NCI-H146 treated with DMSO at 0.1 percent for 48 hours (cell line): ENCODE measurements around the gene MPC1L.

Experiments used
- DNase-seq: peaks from one replicate; lab custom pipeline; 2025; ENCODE audit not compliant: unreplicated experiment; lab: John Stamatoyannopoulos, UW

Gene MPC1L

GRCh38 chrX:40625294-40625693 lies 2.1 kb downstream of the MPC1L start:
- no peak for DNase-seq

GRCh38 chrX:40628506-40628905 lies 5.3 kb downstream of the MPC1L start:
- DNase-seq, result no peak

DNA sequence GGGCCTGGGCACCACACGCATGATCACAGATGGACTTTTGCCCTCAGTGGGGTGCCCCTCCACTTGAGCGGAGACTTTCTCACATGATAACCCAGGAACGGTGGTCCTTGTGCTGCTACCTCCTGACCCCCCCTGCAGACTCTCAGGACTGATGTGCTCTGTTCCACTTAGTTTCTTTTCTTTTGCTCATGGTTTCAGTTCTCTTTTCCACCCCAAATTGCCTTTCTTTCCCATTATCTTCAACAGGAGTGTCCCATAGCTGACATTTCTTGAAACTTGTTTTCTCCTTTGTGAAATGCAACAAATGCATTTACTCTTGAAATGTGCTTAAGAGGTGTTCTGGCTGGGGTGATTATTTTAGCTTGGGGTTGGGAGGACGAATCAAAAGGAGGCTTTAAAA lies 9.0 kb downstream of the MPC1L start:
- DNase-seq, result no peak

- no peak for DNase-seq
Observed at GRCh38 chrX:40637687-40638086, 14.5 kb downstream of the MPC1L start.

DNA sequence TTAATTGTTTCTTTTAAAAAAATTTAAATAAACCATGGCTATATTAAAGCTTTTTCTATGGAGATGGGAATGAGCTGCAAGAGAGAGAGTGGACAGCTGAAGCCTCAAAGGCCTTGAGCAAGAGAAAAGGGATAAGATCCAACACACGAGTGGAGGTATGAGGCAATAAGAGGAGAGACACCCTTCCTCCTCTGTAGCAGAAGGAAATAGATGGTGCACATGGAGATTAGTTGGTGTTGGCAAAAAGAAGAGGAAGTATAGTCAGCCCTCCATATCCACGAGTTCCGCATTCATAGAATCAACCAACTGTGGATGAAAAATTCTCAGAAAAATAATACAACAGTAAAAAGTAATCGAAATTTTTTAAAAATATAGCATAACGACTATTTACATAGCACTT lies 20.9 kb downstream of the MPC1L start:
- DNase-seq, result no peak

DNA sequence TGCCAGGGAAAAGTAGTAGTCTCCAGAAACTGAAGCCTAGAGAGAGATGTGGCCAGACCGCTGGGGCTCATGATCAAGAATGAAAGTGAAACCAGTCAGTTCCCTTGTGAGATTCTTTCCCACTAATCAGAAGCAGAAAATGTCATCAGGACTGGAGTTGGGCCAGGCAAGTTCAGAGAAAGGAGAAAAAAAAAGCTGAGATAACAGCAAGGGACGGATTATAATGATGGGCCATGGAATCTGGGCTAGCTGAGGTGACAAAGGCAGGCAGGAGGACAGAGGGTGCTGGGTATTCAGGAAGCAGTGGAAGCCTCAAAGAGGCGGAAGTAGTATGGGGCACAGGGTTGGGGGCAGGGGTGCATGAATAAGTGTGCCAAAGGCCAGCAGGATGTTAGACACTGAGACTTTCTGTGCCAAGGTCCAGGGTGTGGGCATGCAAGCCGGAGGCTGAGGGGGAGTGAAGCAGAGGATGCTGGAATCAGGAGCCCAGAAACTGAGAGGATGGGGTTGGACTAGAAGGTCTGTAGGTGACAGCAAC lies 21.7 kb downstream of the MPC1L start:
- DNase-seq, result no peak

- peak; percentile 11 for DNase-seq
Observed at GRCh38 chrX:40646489-40647306, 23.5 kb downstream of the MPC1L start.

DNA sequence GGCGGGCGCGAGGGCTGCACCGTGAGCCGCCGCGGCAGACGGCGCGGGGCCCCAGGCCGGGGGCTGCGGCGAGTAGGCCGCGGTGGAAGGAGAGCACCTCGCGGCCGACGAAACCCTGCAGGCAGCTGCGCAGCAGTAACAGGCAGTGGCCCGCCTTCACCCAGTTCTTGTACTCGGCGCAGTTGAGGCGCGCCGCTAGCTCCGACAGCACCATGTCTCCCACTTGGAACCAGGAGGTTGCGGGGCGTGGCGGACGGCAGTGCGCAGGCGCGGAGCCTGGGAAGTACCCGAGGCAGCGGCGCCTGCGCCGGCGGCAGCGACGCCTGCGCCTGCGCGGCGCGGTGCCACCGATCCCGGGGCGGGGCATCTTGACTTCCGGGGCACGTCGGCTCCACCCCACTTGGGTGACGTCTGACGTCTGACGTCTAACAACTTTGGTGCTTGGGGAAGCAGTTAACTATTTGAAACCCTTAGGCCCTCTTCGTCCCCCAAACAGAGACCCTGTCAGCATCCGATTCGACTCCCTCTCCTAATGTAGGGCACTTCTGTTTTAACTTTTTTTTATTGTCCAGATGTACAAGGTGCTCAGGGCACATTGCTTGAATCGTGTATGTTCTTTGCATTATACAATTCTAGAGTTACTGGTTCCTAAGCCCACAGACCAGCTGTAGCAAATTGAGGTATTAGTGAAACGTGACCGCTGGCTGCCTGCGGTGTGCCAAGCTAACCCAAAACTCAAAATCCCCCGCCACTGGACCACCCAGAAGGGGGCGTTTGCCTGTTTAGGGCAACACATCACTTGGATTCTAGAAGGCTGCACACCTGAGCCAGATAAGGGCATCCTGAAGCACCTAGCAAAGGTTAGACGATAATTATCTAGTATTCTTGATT lies 24.3 kb downstream of the MPC1L start, which contains the start of gene CXorf38:
Gene CXorf38 (minus strand): TSS at position 255 of the 891 bp plus-strand sequence. CDS start 41 bp downstream, at position 214.
- DNase-seq, result peak; percentile 62

DNA sequence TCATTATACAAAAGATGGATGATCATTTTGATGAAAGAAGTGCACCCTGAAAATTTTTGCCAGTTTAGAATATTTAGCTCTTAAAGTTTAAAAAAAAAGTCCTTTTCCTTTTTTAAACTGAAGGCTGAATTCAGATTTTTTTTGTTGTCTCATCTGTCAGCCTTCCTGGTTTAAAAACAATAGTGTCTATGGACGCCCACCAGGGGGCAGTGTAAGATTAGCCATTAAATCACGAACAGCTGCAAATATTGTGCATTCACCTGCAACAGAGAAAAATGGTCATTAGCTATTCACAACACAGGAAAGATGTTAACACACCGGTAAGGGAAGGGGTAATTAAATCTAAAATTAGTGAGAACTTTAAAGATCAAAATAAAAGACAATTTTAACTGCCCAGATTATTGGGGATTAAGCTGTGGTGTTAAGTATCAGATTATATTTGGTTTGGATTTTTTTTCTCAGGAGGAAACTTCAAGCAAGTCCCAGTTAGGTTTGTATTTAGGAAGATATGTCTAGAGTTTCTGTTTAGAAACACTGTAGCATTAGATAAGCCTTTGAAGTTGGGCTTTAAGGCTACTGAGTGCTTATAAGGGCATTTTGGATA lies 28.5 kb downstream of the MPC1L start:
- peak; percentile 47 for DNase-seq

DNA sequence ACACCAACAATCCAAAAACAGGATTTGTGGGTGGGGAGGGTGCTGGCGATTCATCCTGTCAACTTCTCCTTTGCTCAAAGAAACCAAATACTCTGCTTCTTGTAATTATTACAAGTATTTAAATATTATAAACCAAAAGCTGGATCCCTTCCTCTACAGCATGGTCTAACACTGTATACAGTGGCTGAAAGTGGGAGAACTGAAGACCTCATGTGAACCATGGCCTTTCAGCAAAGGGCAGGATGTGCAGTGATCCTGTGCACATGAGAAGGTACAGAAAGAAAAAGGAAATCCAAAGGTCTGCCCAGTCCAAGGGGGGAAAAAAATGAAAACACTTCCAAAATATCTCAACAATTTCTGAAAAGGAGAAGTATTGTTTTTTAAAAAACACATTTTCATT lies 29.4 kb downstream of the MPC1L start:
- DNase-seq, result no peak

GRCh38 chrX:40653535-40653934 lies 30.3 kb downstream of the MPC1L start:
- DNase-seq, result no peak

DNA sequence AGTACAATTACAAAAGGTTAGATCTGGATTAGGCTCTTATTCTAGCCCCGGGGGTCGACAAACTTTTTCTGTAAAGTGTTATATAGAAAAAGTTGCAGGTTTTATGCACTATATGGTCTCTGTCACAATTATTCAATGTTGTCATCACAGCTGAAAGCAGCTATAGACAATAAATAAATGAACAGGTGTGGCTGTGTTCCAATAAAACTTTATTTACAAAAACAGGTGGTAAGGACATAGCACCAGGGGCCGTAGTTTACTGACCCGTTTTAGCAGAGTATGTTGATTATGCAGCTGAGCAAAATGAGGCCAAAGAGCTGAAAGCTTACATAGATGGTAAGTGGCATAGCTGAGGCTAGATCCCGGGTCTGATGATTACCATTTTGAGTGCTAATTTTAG lies 37.2 kb downstream of the MPC1L start:
- no peak for DNase-seq

DNA sequence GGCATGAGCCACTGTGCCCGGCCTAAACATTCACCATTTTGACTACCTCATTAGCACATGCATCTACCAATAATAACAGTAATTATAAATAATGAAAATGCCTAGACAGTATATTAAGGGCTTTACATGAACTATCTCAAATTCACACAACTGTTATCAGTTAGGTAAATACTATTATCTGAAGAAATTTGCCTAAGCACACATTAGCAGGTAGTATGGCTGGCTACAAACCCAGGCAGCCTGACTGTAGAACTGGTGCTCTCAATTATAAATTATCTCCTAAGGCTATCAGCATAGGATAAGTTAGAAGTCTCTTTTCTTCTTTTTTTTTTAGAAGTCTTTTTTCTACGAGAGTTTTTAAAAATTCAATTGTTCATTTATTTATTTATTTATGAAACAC lies 38.3 kb downstream of the MPC1L start:
- no peak for DNase-seq

- no peak for DNase-seq
Observed at GRCh38 chrX:40663078-40663740, 40.0 kb downstream of the MPC1L start.

- no peak for DNase-seq
Observed at GRCh38 chrX:40663880-40664630, 40.8 kb downstream of the MPC1L start.

- DNase-seq, result no peak
Observed at GRCh38 chrX:40671126-40671525, 47.9 kb downstream of the MPC1L start.
